ENCODE data around the gene CARD8.

DNA sequence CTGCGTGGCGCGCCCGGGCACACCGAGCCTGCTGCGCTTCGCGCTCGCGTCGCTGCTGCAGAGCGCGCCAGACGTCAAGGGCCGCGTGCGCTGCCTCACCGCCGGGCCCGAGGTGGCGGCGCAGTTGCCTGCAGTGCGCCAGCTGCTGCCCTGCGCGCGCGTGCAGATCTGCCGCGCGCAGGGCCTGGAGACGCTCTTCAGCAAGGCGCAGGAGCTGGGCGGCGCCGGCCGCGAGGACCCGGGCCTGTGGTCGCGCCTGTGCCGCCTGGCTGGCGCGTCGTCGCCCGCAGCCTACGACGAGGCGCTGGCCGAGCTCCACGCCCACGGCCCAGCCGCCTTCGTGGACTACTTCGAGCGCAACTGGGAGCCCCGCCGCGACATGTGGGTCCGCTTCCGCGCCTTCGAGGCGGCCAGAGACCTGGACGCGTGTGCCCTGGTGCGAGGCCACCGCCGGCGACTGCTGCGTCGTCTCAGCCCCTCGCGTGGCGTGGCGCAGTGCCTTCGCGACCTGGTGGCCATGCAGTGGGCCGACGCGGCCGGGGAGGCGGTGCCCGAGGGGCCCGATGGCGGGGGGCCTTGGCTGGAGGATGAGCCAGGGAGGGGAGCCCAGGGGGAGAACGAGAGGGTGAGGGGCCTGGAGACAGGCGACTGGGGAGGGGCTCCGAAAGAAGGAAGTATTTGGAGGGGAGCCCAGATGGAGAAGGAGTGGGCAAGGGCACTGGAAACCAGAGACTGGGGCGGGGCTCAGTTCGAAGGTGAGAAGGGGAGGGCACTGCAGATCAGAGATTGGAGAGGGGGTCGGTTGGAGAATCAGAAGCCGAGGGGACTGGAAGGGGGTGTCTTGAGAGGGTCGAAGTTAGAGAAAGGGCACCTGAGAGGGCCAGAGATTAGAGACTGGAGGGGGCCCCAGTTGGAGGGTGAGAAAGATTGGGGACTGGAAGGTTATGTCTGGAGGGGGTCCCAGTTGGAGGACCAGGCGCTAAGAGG is 60.6 kb downstream of the CARD8 start:
- TF ChIP-seq GATA2 (IDR thresholded peaks at IDR 0.05; ENCODE audit: low read depth, low read length) (no peak), GATA3 (IDR thresholded peaks at IDR 0.05; ENCODE audit: low read depth, low read length) (no peak)

Measured in SH-SY5Y (cell line).